Smooth muscle cell (in vitro differentiated cells): Measurements from ENCODE around the gene TMTC1. TPM values are rescaled to one million over a fixed set of nuclear protein-coding genes. Genes with fewer than 3 reads are reported as not detected.

ENCODE experiments used
- DNase-seq: peaks from one replicate; lab custom pipeline; 2025; ENCODE audit not compliant: unreplicated experiment; lab: John Stamatoyannopoulos, UW
- H2AFZ ChIP-seq: fragments of 200-600 bp; sonication (generic); 2 replicates; pipeline ENCODE4 v1.6.0; 2016; ENCODE audit warnings: antibody characterized with exemption, low read depth, mild to moderate bottlenecking
- H3F3A ChIP-seq: fragments of 200-600 bp; sonication (generic); 2 replicates; pipeline ENCODE4 v1.6.0; 2017; ENCODE audit warnings: antibody characterized with exemption, low read depth
- H3K27ac ChIP-seq: fragments of 200-600 bp; sonication (generic); 2 replicates; pipeline ENCODE4 v1.5.1; 2016; ENCODE audit warnings: low read depth, mild to moderate bottlenecking
- H3K27me3 ChIP-seq: fragments of 200-600 bp; sonication (generic); 2 replicates; pipeline ENCODE4 v1.6.1; 2016; ENCODE audit warnings: low read depth, mild to moderate bottlenecking
- H3K36me3 ChIP-seq: fragments of 200-600 bp; sonication (generic); 2 replicates; pipeline ENCODE4 v1.5.1; 2016; ENCODE audit warnings: low read depth
- H3K4me1 ChIP-seq: fragments of 200-600 bp; sonication (generic); 2 replicates; pipeline ENCODE4 v1.5.1; 2016; ENCODE audit warnings: low read depth
- H3K4me2 ChIP-seq: fragments of 200-600 bp; sonication (generic); 2 replicates; pipeline ENCODE4 v1.6.0; 2016; ENCODE audit warnings: mild to moderate bottlenecking
- H3K4me3 ChIP-seq: fragments of 200-600 bp; sonication (generic); 2 replicates; pipeline ENCODE4 v1.5.1; 2016; ENCODE audit warnings: mild to moderate bottlenecking
- H3K79me2 ChIP-seq: fragments of 200-600 bp; sonication (generic); 2 replicates; pipeline ENCODE4 v1.6.0; 2016; ENCODE audit warnings: low read depth, mild to moderate bottlenecking
- H3K9ac ChIP-seq: fragments of 200-600 bp; sonication (generic); 2 replicates; pipeline ENCODE4 v1.6.0; 2016; ENCODE audit warnings: low read depth
- H3K9me3 ChIP-seq: fragments of 200-600 bp; sonication (generic); replicated peaks from 2 replicates; pipeline ENCODE4 v1.5.1; 2016; ENCODE audit warnings: low read depth
- H4K20me1 ChIP-seq: fragments of 200-600 bp; sonication (generic); 2 replicates; pipeline ENCODE4 v1.6.0; 2016; ENCODE audit warnings: low read depth
- WGBS: methylation state at CpG from one replicate; pipeline ENCODE4 v1.1.7; 2016; ENCODE audit warnings: low lambda C conversion rate; 5-methylcytosine and 5-hydroxymethylcytosine counted together
- polyA plus RNA-seq: library from polyadenylated mRNA; unstranded; fragments of >200 nt; fragmentation: Nextera tagmentation; extraction: Ambion mirVana; gene quantifications from 2 replicates; pipeline ENCODE4 v1.2.1, GENCODE V29; 2016
- total RNA-seq: library from RNA; depleted of rRNA; stranded (reverse); fragments of >200 nt; gene quantifications from 2 replicates; pipeline ENCODE4 v1.2.3, GENCODE V29; 2014
- TF ChIP-seq, protein P1 (sequence below): fragments of 200-600 bp; sonication (generic); IDR thresholded peaks from 2 replicates; pipeline ENCODE4 v1.5.1; 2017; ENCODE audit warnings: borderline replicate concordance, mild to moderate bottlenecking, antibody characterized with exemption; ENCODE audit not compliant: insufficient read depth, poor library complexity, severe bottlenecking

The TMTC1 gene
- total and polyA plus RNA-seq, 2 experiments from 2014 or later: 3.5 to 8.7 TPM

DNA sequence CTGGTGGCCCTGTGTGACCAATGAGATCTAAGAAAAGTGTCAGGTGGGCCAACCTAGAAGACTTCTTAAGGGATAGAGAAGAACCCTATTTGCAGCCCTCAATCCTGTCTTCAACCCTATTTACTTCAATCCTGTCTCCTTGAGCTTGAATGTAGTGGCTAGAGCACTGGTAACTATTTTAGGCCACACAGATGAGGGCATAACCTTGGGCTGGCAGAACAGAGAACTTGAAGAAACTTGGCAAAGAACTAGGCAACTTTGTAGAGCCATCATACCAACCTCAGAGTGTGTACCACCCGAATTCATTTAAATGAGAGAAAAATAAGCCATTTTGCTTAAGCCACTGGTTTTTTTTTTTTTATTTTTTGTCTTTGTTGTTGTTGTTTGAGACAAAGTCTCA lies 94.8 kb downstream of the TMTC1 start:
- Histone ChIP-seq H3K27me3 (no peaks in the 10 kb centered on the region), H3K9ac (no peak overlapping the region), H3K36me3 (no peaks in the 10 kb centered on the region), H3K9me3 (no peaks in the 10 kb centered on the region), H3F3A (no peaks in the 10 kb centered on the region), H3K4me1 (peaks cover 10% of the 10 kb centered on the region), H3K79me2 (no peaks in the 10 kb centered on the region), H3K4me2 (no peak overlapping the region), H2AFZ (no peak overlapping the region), H4K20me1 (no peaks in the 10 kb centered on the region), H3K27ac (no peak overlapping the region), H3K4me3 (no peak overlapping the region)
- WGBS: 94% methylated on average over 1 of the region's 1 CpG
- DNase-seq: no peak
- TF ChIP-seq, protein P1, sequence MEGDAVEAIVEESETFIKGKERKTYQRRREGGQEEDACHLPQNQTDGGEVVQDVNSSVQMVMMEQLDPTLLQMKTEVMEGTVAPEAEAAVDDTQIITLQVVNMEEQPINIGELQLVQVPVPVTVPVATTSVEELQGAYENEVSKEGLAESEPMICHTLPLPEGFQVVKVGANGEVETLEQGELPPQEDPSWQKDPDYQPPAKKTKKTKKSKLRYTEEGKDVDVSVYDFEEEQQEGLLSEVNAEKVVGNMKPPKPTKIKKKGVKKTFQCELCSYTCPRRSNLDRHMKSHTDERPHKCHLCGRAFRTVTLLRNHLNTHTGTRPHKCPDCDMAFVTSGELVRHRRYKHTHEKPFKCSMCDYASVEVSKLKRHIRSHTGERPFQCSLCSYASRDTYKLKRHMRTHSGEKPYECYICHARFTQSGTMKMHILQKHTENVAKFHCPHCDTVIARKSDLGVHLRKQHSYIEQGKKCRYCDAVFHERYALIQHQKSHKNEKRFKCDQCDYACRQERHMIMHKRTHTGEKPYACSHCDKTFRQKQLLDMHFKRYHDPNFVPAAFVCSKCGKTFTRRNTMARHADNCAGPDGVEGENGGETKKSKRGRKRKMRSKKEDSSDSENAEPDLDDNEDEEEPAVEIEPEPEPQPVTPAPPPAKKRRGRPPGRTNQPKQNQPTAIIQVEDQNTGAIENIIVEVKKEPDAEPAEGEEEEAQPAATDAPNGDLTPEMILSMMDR: no peak

DNA sequence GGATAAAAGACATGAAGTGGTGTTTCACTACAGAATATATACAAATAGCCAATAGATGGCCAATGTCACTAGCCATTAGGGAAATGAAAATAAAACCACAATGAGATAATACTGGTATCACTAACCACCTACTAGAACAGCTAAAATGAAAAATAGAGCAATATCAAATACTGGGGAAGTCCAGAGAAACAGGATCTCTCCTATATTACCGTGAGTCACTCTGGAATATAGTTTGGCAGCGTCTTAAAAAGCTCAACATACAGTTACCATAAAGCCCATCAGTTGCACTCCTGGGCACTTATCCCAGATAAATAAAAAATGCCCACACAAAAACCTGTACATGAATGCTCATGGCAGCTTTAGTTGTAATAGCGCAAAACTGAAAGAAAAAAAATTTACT lies 101.7 kb downstream of the TMTC1 start:
- Histone ChIP-seq H3K79me2 (no peaks in the 10 kb centered on the region), H3K4me1 (no peaks in the 10 kb centered on the region), H3K27me3 (no peaks in the 10 kb centered on the region), H3K9ac (no peak overlapping the region), H3K4me3 (no peak overlapping the region), H3K4me2 (no peak overlapping the region), H3K36me3 (no peaks in the 10 kb centered on the region), H3F3A (no peaks in the 10 kb centered on the region), H3K9me3 (no peaks in the 10 kb centered on the region), H3K27ac (no peak overlapping the region), H2AFZ (no peak overlapping the region), H4K20me1 (no peaks in the 10 kb centered on the region)
- DNase-seq: no peak
- TF ChIP-seq, protein P1: no peak
- WGBS: 90% methylated on average over 3 of the region's 3 CpGs

DNA sequence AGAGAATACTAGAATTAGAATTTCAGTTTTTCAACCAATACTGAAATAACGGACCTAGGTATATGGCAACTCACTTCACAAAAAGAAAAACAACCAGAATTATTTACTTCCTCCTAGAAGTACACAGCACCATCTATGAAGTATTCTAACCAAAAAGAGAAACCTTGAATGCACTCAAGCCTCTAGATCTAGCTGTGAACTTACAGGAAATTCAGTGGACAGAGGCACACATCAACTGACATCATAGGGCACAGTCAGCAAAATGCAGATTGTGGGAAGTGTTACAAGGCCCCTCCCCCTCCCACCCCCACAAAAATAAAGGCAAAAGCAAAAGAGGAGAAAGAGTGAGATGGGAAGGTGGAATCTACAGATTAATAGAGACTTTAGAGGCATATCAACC lies 102.4 kb downstream of the TMTC1 start:
- no peak overlapping the region for H3K9ac ChIP-seq
- no peaks in the 10 kb centered on the region for H3F3A ChIP-seq
- H3K36me3 ChIP-seq: no peaks in the 10 kb centered on the region
- no peak overlapping the region for H3K4me3 ChIP-seq
- TF ChIP-seq, protein P1: no peak
- no peak overlapping the region for H2AFZ ChIP-seq
- no peak overlapping the region for H3K4me2 ChIP-seq
- no peaks in the 10 kb centered on the region for H3K27me3 ChIP-seq
- H3K27ac ChIP-seq: no peak overlapping the region
- H3K9me3 ChIP-seq: no peaks in the 10 kb centered on the region
- no peaks in the 10 kb centered on the region for H4K20me1 ChIP-seq
- no peaks in the 10 kb centered on the region for H3K79me2 ChIP-seq
- H3K4me1 ChIP-seq: no peaks in the 10 kb centered on the region
- DNase-seq: no peak
- WGBS: 100% methylated on average over 1 of the region's 1 CpG

- H3K4me3 ChIP-seq: no peak overlapping the region
- H3K9me3 ChIP-seq: no peaks in the 10 kb centered on the region
- H2AFZ ChIP-seq: no peak overlapping the region
- no peak overlapping the region for H3K4me2 ChIP-seq
- H3K79me2 ChIP-seq: no peaks in the 10 kb centered on the region
- 88% methylated on average over 2 of the region's 2 CpGs for WGBS
- H3F3A ChIP-seq: no peaks in the 10 kb centered on the region
- no peak overlapping the region for H3K27ac ChIP-seq
- H3K27me3 ChIP-seq: no peaks in the 10 kb centered on the region
- H3K4me1 ChIP-seq: peaks cover 3% of the 10 kb centered on the region
- DNase-seq: no peak
- H3K9ac ChIP-seq: no peak overlapping the region
- no peaks in the 10 kb centered on the region for H4K20me1 ChIP-seq
- H3K36me3 ChIP-seq: no peaks in the 10 kb centered on the region
- TF ChIP-seq, protein P1: no peak
Observed at GRCh38 chr12:29676676-29677075, 107.1 kb downstream of the TMTC1 start.
